GM18508 (cell line): ENCODE results near the gene PAPSS1.
A peak's percentile ranks its signal among the peaks of the same experiment; 100 is the strongest.
"Not testable (repeated sequence)": the region's sequence is repeated elsewhere in the genome, so short reads cannot be mapped to it uniquely, and the experiment has no call there.

Experiments used
- ATAC-seq: cut with Tn5 transposase; IDR thresholded peaks from one replicate; pipeline ENCODE4 v1.9.1; 2021; ENCODE audit warnings: moderate number of reproducible peaks; ENCODE audit not compliant: insufficient read depth, unreplicated experiment

Gene PAPSS1

GRCh38 chr4:107726131-107726925 lies 6.3 kb upstream of the PAPSS1 start:
- ATAC-seq: not testable (repeated sequence)

DNA sequence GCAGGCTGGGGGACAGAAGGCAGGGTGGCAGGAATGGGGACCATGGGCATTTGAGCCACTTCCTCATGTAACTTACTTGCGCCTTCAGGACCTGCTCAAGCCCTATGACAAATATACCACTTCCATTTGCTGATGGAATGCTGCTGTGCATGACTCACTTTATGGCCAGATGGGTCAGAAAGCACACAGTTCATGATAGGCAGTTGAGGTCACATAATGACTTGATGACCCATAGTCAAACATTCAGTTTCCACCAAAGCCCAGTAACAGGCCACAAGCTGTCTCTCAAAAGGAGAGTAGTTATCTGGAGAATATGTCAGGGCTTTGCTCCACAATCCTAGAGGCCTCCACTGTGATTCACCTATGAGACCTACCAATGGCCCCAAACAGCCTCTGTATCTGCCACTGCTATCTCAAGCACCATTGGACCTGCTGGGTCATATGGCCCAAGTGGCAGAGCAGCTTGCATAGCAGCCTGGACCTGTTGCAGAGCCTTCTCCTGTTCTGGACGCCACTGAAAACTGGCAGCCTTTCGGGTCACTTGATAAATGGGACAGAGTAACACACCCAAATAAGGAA lies 5.3 kb upstream of the PAPSS1 start:
- ATAC-seq: no peak

GRCh38 chr4:107723331-107723730 lies 3.3 kb upstream of the PAPSS1 start:
- not testable (repeated sequence) for ATAC-seq

- no peak for ATAC-seq
Measured at GRCh38 chr4:107721436-107722100, 1.5 kb upstream of the PAPSS1 start.

DNA sequence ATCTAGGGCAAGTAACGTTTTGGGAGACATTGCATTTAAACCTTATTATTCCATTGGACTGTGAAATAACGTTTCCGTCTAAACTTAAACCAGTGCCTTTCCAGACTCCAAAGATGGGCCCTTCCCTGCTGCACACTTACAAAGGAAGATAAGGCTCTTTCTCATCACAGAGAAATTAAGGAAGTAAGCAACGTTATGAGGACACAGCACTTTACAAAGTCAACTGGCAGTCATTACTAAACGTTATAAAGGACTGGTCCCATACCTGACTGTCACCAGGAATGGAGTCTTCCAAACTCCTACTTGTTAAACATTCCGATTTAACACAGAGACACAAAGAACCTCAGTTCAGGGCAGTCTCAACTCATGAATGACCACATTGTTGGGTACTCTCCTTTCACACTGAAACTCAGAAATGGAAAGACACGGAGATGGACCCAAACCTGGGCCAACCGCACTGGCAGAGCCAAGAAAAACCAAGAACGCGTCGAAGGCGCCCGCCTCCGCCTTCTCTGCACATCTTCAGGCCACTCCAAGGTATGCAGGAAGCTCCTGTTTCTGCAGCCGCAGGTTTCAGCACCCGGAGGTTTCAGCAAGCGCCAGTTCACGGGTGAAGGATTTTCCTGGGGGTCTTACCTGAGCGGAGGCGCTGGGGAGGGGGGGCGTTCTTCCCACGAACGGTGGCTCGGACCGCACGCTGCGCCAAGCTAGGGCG lies 670 bp downstream of the PAPSS1 start:
- peak; percentile 1 for ATAC-seq

- peak; percentile 33 for ATAC-seq
Measured at GRCh38 chr4:107718351-107718965, 1.6 kb downstream of the PAPSS1 start.

DNA sequence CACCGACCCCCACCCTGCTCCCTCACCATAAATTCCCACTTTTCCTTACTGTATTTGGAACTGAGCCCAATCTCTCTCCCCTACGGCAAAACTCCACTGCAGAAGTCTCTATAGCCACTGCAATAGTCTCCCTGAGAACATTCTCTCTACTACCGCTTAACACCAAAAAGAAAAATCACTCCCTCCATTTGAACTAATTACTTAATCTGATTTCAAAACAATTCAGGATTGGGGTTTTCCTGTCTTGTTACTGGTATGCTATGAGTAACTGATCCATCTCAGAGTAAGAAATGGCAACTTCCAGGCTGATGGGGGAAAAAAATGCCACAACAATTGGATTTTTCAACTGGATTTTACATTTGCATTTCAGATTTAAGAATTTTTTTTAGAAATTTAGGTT lies 5.8 kb downstream of the PAPSS1 start:
- ATAC-seq: no peak

DNA sequence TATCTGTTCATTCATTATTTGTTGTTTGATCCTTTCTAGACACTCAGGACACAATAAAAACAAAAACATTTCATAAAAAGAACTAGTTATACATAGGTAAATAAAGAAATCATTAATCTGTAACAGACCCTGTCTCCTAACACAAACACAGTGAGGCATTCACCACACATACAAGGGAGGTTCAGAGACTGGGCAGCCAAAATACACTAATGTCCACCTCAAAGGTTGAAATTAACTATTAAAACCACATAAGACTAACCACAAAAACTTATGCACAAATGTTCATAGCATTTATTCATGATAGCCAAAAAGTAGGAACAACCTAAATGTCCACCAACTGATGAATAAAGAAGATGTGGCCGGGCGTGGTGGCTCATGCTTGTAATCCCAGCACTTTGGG lies 7.8 kb downstream of the PAPSS1 start:
- ATAC-seq: no peak

- no peak for ATAC-seq
Measured at GRCh38 chr4:107711831-107712230, 8.2 kb downstream of the PAPSS1 start.

- no peak for ATAC-seq
Measured at GRCh38 chr4:107710493-107711459, 9.3 kb downstream of the PAPSS1 start.

DNA sequence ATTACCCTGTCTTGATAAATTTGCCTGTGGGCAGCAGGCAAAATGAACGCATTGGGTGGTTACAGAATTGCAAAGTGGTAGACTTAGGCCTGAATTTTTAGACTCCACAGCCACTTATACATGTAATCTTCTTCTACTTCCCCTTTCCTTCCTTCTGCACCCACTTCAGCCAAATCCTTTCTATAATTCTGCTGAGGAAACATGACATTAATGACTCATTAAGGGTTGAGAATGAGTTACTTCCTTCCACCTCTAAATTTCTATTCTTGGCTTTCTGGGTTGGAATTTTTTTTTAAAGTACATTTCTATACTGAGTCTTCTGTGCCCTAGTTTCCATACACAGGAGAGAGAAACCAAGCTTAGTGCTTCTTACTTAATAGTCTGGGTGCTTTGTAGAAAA lies 10.1 kb downstream of the PAPSS1 start:
- ATAC-seq: no peak

DNA sequence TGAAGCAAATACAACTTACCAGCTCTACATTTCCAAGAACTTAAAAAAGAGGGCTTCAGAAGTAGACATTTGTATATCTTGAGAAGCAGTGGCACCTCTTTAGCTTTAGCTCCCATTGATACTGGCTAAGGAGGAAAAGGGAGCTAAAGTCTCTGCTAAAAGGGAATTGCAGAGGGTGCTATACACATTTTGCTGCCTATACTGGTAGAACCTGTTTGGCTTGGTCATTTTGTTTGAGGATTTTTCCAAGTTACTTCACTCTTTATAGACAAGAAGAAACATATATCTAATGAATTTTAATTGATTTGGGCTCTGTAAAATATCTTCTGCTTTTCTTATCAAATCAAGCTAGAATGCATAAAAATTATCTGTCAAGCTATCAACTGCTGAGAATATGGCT lies 11.8 kb downstream of the PAPSS1 start:
- no peak for ATAC-seq

DNA sequence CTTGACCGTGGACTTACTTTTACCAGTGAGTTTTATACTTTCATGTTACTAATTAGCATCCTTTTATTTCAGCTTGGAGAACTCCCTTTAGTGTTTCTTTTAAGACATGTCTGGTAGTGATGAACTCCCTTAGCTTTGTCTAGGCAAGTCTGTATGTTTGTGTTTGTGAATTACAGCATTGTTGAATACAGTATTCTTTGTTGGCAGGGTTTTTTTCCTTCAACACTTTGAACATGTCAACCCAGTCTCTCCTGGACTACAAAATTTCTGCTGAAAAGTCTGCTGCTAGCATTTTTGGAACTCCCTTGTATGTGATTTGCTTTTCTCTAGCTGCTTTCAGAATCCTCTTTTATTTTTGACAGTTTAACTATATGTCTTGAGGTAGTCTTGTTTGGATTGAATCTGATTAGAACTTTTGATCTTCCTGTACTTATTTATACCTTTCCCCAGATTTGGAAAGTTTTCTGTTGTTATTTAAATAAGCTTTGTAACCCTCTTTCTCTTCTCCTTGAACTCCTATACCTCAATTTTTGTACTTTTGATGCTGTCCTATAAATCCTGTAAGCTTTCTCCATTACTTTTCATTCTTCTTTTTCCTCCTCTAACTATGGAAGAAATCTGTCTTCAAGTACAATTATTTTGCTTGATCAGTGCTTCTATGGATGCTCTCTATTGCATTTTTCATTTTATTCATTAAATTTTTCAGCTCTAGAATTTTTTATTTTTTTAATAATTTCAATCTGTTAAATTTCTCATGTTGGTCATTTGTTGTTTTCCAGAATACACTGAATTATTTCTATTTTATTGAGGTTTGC lies 14.1 kb downstream of the PAPSS1 start:
- ATAC-seq: no peak

DNA sequence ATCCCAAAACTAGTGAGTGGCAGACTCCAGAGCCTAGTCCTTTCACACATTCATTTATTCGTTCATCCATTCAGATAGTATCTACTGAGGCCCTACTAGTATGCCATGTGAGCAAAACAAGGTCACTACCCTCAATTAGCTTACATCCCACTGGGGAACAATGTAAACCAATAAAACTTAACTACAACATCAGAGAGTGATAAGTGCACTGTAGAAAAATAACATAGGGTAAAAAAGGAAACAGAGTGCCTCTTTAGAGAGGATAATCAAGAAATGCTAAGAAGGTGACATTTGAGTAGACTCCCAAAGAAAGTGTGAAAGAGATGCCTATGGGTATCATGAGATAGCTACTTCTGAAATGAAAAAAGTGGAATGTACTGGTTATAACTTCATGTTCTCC lies 18.5 kb downstream of the PAPSS1 start:
- no peak for ATAC-seq

GRCh38 chr4:107699466-107700206 lies 20.4 kb downstream of the PAPSS1 start:
- ATAC-seq: no peak

DNA sequence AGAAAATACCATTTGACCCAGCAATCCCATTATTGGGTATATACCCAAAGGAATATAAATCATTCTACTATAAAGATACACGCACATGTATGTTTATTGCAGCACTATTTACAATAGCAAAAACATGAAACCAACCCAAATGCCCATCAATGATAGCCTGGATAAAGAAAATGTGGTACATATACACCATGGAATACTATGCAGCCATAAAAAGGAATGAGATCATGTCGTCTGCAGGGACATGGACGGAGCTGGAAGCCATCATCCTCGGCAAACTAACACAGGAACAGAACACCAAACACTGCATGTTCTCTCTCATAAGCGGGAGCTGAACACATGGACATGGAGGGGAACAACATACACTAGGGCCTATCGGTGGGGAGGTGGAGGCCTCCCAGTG lies 23.8 kb downstream of the PAPSS1 start:
- not testable (repeated sequence) for ATAC-seq

- no peak for ATAC-seq
Measured at GRCh38 chr4:107693132-107693531, 26.9 kb downstream of the PAPSS1 start.

GRCh38 chr4:107692202-107692601 lies 27.8 kb downstream of the PAPSS1 start:
- ATAC-seq: no peak
